NCI-H1694 (cell line): Measurements from ENCODE around the gene KRTAP10-6.
"Not testable (repeated sequence)": the region's sequence is repeated elsewhere in the genome, so short reads cannot be mapped to it uniquely, and the experiment has no call there.

Experiments
- DNase-seq: peaks from one replicate; lab custom pipeline; 2025; lab: John Stamatoyannopoulos, UW

The KRTAP10-6 gene

DNA sequence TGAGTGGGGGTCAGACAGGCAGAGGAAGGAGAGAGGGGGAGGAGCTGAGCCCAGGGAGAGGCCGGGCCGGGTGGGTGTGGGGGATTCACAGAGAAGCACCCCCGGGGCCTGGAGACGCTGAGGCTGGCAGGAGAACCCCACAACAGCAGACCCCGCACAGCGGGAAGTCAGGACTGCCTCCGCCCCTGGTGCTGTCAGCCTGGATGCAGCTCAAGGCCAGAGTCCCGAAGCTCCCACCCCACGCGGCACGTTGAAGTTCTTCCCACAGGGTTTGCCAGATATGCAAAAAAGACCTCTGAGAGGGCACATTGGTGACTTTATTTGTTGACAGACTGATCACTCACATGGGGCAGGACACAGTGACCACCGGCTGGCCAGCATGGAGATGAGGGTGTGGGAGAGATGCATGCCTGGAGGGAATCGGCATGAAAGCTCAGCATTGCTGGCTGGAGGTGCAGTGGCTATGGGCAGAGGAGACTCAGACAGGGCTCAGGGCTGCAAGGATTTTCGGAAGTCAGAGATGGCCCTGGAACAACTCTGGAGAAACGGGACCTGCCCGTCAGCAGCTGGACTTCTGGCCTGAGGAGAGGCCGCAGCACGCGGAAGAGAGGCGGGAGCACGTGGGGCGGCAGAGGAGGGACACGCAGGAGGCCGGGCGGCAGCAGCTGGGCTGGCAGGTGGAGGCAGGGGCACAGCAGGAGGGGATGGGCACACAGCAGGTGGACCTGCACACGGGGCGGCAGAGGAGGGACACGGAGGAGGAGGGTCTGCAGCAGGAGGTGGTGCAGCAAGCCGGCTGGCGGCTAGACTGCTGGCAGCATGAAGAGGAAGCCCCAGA, 34.6 kb downstream of the KRTAP10-6 start:
- DNase-seq, result no peak

DNA sequence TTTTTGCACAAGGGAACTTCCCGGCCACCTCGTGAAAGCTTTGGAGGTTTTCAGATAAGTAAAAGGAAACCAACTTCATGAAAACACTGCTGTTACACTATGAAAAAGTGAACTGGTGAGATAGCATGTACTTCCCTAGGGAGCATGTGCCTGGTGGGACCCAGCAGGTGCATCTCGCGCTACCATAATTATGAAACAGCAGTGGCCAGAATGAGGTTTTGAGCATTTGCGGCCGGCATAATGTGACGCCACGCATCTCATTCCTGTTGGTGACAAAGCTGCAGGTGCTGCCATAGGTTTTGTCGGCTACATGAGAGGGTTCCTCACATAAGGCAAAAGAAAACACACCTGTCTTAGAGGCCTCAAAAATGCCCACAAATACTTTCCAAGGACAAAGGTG, 35.4 kb downstream of the KRTAP10-6 start:
- no peak for DNase-seq

DNA sequence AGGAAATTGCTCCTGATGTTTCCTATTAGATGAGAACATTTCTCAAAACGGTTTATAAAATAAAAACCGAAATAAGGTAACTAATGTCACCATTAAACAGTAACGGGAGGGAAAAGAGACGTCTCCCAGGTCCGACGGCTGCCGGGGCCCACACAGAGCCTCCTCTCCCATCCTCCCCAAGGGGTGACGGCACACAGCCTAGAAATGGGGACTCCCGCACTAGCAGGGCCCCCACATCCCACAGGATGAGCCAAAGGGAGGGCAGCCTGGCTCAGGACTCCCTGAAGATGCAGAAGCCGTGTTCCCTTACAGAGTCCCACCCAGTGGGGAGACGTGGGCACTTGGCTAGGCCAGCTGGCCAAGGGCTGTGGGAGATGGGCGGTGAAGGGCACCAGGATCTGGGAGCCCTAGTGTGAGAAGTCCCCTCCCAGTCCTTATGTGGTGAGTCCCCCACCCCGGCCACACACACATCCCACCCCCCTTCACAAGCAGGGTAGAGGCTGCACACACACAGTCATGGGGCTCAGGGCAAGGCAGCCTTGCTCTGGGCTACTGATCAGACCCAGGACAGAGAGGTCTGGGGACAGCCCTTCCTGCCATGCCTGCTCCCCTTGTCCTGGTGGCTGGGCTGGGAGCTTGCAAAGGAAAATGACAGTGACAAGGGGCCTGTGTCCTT, 37.0 kb downstream of the KRTAP10-6 start:
- no peak for DNase-seq

DNA sequence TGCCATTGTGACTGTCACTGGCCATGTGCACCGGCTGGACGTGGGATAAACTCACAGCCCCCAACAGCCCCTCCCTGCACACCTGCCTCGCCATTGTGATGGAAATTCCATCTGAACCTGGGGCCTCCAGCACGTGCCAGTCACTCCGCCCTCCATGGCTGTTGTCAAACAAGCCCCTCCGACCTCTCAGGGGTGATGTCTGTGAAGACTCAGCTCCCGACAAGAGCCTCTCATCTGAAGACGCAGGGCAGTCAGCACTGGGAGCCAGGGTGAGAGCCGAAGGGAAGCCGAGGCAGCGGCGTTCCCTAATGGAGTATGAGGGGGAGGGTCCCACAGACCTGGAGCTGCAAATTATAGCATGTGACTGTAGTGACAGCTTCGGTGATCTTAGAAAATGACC, 39.6 kb downstream of the KRTAP10-6 start:
- no peak for DNase-seq

DNA sequence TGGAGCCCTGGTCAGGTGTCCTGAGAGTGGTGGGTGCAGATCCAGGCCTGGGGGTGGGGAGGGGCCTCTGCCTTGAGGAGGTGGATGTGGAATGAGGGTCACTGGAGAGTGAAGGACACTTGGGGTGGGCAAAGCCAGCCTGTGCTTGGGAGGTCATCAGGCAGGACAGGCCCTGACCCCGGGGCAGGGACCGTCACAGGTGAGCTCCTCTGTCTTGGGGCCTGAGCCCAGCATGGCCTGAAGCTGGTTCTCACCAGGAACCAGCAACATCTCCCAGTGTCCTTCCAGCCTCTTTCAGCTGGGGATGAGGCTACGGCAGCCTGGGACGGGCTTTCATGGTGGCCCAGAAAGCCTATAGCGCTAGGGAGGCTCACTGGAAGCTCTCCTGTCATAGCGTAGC, 40.2 kb downstream of the KRTAP10-6 start:
- no peak for DNase-seq

DNA sequence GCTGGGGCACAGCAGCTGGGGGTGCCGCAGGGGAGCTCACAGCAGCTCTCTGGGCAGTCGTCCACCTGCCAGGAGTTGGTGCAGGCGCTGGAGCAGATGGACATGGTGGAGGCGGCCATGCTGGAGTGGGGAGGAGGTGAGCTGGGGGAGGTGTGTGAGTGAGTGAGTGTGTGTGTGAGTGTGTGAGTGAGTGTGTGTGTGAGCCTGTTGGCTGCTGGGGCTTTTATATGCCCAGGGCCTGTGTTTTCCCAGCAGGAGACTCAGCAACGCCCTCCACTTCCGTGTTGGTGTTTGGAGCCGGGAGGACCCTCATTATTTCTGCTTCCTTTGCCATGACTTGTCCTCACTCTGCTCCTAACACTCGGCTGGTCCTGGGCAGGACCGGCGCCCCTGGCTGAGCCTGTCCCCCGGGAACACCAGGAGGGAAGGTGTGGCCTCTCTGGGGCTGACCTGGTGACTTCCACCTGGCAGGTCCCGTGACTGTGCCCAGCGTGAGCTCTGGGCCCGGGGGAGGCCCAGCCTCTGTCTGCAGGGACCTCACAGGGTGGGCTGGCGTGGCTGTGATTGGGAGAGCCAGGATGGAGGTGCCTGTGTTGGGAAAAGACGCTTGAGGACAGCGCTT, 40.9 kb downstream of the KRTAP10-6 start, which contains the start of gene KRTAP10-2:
Gene KRTAP10-2 (minus strand): TSS at position 166 of the 622 bp plus-strand sequence. CDS start 47 bp downstream, at position 119.
- DNase-seq, result no peak

DNA sequence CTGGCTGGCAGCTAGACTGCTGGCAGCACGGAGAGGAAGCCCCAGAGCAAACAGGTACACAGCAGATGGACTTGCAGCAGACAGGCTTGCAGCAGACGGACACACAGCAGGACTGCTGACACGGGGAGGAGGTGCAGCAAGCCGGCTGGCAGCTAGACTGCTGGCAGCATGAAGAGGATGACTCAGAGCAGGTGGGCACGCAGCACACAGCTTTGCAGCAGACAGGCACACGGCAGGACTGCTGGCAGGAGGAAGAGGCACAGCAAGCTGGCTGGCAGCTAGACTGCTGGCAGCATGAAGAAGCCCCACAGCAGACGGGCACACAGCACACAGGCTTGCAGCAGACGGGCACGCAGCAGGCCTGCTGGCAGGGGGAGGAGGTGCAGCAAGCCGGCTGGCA, 41.5 kb downstream of the KRTAP10-6 start:
- no peak for DNase-seq

DNA sequence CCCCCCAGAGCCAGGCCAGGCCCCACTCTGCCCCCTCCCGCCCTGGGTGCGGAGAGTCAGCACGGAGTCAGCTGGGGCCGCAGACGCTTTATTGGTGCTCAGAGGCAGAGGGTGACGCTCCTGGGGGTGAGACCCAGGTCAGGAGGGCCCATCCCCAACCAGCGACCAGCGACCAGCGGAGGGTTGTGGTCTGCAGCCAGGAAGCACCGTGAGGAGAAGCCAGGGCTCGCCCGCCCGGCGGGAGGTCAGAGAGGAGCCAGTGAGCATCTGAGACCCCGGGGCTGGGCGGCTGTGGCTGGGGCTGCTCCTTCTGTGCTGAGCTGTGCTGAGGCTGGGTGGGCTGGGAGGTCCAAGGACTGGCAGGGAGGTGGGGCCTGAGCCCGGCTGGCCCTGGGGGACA, 42.0 kb downstream of the KRTAP10-6 start:
- DNase-seq, result not testable (repeated sequence)

DNA sequence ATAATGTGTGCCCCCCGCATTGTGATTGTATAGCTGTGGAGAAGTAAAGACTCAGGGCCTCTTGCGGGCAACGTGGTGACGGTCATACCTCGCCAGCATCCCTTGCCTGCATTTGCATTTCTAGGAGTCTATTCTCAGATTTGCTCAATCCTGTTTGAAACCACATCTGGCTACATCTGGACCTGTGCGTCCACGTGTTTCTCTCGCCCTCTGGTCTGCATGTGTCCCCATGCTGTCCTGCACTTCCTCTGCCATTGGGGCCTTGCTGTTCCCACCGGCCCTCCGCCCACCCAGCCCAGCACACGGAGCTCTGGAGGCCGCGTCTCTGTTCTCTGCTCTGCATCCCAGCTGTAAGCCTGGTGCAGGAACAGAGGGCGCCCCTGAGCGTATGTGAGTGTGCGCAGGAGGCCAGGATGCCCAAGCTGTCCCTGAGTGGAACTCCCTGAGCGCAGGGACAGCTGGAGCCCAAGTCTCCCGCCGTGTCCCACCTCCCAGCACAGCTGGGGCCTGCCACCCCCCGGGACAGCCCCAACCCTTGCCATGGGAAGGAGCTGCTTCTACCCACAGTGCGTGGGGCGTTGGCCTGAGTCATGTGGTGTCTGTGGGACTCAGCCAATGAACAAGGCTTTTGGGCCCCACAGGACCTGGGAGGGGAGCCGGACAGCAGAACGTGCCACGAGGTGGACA, 42.6 kb downstream of the KRTAP10-6 start:
- DNase-seq, result no peak

DNA sequence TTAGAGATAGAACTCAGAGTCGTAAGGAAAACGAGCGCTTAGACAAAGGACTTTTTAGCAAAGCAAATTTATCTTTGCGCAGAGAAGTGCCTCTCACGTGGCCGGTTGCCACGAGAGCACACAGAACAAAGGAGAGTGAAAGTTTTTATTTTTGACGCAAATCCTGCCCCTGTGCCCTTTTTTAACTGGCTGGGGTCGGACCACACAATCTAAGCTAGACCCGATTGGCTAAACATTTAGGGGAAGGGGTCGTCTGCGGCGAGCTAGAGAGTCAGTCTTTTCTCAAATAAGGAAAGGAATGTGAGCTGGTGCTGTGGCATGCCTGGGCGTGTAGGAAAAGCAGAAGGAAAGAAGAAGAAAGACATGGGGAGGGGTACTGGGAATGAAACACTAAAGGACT, 43.4 kb downstream of the KRTAP10-6 start:
- no peak for DNase-seq

DNA sequence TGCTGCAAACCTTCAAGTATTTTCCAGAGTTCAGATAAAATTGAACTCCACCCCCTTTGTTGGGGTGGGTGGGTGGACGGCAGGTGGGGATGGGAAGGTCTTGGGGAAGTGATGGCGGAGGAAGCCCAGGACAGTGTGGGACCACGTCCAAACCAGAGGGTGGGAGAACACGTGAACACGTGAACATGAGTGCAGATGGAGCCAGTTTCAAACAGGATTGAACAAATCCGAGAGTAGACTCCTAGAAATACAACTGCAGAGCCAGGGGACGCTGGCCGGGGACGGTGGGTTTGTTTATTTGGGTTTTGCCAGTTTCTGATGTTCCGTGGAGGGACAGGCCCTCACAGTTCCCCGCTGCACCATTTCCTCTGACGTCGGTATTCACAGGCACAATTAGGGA, 43.9 kb downstream of the KRTAP10-6 start:
- DNase-seq, result no peak

DNA sequence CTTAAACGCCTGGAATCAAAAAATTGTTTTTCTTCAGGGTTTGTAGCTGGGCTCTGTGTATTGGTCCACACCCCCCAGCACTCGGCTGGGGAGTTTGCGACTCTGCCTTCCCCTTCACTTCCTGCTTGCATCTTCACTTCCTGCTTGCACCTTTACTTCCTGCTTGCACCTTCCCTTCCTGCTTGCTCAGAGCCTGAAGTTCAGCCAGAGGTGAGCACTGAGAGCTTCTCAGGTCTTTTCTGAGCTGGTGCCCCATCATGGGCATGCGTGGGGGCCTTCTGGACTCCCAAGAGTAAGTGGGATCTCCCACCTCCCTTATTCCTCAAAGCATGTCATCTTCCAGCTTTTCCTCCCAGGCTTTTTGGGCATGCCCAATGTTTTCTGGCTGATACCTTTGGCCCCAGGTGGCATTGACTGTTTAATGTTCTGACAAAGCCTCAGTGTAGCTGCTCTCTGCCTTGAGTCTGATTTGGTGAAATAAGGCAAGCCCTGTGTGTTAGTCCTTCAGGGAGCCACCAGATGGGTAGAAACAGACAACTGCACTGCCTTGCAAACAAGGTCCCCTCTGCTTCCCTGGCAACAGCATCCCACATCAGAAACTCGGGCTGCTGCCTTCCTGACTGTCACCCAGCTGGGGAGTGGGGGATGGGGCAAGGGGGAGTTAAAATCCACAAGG, 44.5 kb downstream of the KRTAP10-6 start:
- DNase-seq, result peak; percentile 68

DNA sequence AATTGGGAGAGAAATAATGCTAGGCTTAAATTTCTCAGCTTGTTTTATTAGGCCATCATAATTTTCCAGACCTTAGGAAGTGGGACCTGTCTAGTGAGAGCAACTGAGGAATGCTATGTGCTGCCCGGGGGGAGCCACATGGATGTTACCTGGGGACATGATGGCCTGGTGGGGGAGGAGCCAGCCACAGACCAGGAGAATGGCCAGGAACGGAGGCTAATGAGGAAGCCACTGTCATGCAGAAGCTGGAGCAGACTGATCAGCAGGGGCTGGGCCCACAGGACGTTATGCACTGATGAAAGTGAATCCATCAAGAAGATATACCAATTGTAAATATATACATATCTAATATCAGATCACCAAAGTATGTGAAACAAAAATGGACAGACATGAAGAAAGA, 47.7 kb downstream of the KRTAP10-6 start:
- no peak for DNase-seq

DNA sequence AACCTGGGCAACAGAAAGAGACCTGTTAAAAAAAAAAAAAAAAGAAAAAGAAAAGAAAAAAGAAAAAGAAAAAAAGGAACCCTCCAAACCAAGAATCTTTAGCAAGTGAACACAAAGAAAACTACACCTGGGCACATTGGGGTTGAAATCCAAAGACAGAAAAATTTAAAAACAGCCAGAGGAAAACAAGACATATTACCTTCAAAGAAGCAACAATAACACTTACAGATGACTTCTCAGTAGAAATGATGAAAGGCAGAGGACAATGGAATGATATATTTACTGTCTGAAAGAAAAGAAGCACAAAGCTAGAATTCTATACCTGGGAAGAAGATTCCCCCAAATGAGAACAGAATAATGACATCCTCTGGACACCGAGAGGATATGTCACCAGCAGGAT, 49.6 kb downstream of the KRTAP10-6 start:
- DNase-seq, result no peak
